ENCODE data around the gene SCN3A.

Gene SCN3A

GRCh38 chr2:165112133-165112573, 91.7 kb downstream of the SCN3A start:
- no peak for DNase-seq (ENCODE audit: low spot score)

GRCh38 chr2:165110394-165110793, 93.5 kb downstream of the SCN3A start:
- no peak for DNase-seq (ENCODE audit: low spot score)

- DNase-seq (ENCODE audit: low spot score), result no peak
Observed at GRCh38 chr2:165109915-165110314, 93.9 kb downstream of the SCN3A start.

GRCh38 chr2:165105926-165106325, 97.9 kb downstream of the SCN3A start:
- no peak for DNase-seq (ENCODE audit: low spot score)

- DNase-seq (ENCODE audit: low spot score), result no peak
Observed at GRCh38 chr2:165087933-165088901, 115.6 kb downstream of the SCN3A start.

GRCh38 chr2:165086337-165086736, 117.5 kb downstream of the SCN3A start:
- no peak for DNase-seq (ENCODE audit: low spot score)

- no peak for DNase-seq (ENCODE audit: low spot score)
Observed at GRCh38 chr2:165083326-165083725, 120.5 kb downstream of the SCN3A start.

- no peak for DNase-seq (ENCODE audit: low spot score)
Observed at GRCh38 chr2:165082479-165082878, 121.4 kb downstream of the SCN3A start.

GRCh38 chr2:165081276-165081675, 122.6 kb downstream of the SCN3A start:
- DNase-seq (ENCODE audit: low spot score), result no peak

- no peak for DNase-seq (ENCODE audit: low spot score)
Observed at GRCh38 chr2:165079432-165079831, 124.4 kb downstream of the SCN3A start.

GRCh38 chr2:165078913-165079312, 124.9 kb downstream of the SCN3A start:
- no peak for DNase-seq (ENCODE audit: low spot score)

GRCh38 chr2:165074884-165075283, 129.0 kb downstream of the SCN3A start:
- DNase-seq (ENCODE audit: low spot score), result no peak

GRCh38 chr2:165074323-165074722, 129.5 kb downstream of the SCN3A start:
- no peak for DNase-seq (ENCODE audit: low spot score)

- no peak for DNase-seq (ENCODE audit: low spot score)
Observed at GRCh38 chr2:165070076-165070475, 133.8 kb downstream of the SCN3A start.

- DNase-seq (ENCODE audit: low spot score), result no peak
Observed at GRCh38 chr2:165069151-165069550, 134.7 kb downstream of the SCN3A start.

GRCh38 chr2:165068487-165068757, 135.4 kb downstream of the SCN3A start:
- no peak for DNase-seq (ENCODE audit: low spot score)

GRCh38 chr2:165067643-165068486, 136.0 kb downstream of the SCN3A start:
- no peak for DNase-seq (ENCODE audit: low spot score)

- DNase-seq (ENCODE audit: low spot score), result no peak
Observed at GRCh38 chr2:165064743-165065142, 139.1 kb downstream of the SCN3A start.

GRCh38 chr2:165060411-165060810, 143.4 kb downstream of the SCN3A start:
- no peak for DNase-seq (ENCODE audit: low spot score)

GRCh38 chr2:165058476-165059265, 145.2 kb downstream of the SCN3A start:
- no peak for DNase-seq (ENCODE audit: low spot score)

GRCh38 chr2:165057931-165058330, 145.9 kb downstream of the SCN3A start:
- no peak for DNase-seq (ENCODE audit: low spot score)

- no peak for DNase-seq (ENCODE audit: low spot score)
Observed at GRCh38 chr2:165057308-165057707, 146.5 kb downstream of the SCN3A start.
